GM19452 (cell line): ENCODE data around the gene RPP25L.
A peak's percentile ranks its signal among the peaks of the same experiment; 100 is the strongest.

ENCODE experiments used
- ATAC-seq: cut with Tn5 transposase; IDR thresholded peaks from one replicate; pipeline ENCODE4 v1.9.1; 2021; ENCODE audit not compliant: unreplicated experiment

The RPP25L gene

GRCh38 chr9:34638138-34638445, 26.2 kb upstream of the RPP25L start:
- ATAC-seq: no peak

GRCh38 chr9:34637356-34638137, 25.6 kb upstream of the RPP25L start, which contains the start of gene SIGMAR1:
TSS of gene SIGMAR1 (minus strand) at chr9:34637787. CDS start at chr9:34637697, 90 bp downstream.
- ATAC-seq: peak; percentile 90

DNA sequence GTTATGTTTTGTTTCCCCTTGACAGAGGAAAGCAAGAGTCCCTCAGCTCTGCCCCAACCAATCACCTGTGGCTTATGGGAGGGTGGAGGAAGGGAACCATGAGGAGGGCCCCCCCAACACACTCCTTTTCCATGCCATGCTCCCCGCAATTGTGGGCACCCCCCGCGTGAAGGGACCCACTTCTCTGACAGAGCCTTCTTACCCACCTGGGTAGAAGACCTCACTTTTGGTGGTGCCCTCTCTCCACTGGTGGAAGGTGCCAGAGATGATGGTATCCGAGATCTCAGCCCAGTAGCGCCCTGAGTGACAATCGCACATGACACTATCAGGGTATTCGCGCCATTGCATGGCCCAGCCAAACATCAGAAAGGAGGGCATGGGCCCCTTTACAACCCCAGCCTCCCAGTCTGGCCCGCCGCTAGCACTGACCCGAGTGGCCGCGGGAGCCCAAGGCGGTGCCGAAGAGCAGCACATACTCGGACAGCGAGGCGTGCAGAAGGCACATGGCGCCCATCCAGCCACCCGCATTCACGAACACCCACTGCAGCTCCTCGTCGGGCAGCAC, 25.0 kb upstream of the RPP25L start:
- no peak for ATAC-seq

DNA sequence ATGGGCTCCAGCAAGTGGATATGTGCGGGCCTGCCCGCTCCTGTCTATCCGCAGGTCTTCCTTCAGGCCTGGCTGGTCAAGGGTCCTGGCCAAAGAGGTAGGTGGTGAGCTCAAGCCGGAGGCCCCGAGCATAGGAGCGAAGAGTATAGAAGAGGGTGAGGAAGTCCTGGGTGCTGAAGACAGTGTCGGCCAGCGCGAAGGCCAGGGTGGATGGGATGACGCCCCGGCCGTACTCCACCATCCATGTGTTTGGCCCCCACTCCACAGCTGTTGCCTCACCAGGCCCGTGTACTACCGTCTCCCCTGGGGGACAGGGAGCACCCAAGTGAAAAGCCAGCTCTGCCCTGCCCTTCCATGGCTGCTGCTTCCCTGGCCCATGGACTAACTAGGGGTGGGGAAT, 23.7 kb upstream of the RPP25L start:
- no peak for ATAC-seq

DNA sequence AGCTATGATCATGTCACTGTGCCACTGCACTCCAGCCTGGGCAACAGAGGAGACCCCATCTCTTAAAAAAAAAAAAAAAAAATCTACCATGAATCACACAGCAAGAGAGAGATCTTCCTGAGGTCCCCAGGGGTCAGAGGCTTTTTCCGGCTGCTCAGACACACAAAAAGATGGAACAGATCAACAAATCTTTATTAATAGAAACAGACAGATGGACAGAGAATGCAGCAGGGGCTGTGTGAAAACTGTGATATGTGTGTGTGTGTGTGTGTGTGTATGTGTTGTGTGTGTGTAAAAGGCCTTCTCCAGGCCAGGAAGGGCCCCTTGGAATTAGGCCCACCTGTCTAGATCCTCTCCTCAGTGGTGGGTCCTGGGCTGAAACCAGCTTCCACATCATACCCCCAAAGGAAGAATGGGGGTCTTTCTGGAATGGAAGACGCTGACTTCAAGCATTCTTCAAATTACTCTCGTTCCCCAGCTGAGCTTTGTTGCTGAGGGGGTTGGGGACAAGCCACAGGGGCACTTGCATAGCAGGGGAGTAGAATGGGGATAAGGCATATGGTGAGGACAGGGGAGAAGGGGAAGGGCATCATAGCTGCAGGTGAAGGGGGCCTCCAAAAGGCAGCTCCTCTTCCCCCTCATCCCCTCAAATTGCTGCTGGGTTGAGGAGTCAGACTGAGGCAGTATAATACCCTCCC, 22.8 kb upstream of the RPP25L start:
- no peak for ATAC-seq

DNA sequence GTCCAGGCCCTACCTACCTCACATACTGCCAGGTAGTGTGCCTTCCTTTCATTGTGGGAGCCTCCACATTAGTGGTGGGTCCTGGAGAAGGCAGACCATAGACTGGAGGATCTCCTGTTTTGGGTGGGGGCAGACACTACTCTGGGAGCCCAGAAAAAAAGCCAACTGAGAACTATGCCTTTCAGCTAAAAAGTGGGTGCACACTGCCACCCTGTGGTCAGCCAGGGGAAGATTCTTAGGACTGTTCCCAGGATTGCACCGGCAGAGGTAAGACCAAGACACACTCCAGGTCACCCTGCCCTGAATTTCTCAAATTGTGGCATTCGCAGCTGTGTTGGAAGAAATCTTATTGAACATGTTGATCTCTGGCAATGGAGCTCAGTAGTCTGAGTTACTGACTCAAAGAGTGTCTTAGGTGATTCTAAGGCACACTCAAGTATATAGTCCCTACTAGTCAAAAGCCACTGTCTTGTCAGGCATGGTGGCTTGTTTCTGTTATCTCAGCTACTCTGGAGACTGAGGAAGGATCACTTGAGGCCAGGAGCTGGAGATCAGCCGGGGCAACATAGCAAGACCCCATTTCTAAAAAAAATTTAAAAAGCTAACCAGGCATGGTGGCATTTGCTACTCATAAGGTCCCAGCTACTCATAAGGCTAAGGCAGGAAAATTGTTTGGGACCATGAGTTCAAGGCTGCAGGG, 22.1 kb upstream of the RPP25L start:
- no peak for ATAC-seq

DNA sequence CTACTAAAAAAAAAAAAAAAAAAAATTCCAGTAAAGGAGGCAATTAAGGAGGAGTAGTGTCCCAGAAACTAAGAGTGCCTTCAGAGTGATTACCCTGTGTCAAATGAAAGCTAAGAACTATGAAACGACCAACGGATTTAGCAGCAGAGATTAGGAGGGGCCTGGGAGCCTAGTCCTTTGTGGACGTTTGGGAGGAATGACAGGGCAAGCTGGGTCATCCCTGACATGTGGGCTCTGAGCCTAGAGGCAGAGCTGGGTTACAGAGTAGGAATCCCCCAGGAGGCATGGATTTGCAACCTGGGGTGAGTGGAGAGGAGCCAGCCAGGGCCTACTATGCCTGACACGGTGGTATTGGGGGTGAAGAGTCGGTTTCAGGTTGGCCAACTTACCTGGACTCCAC, 21.3 kb upstream of the RPP25L start:
- ATAC-seq: no peak

- no peak for ATAC-seq
Measured at GRCh38 chr9:34630402-34631154, 18.7 kb upstream of the RPP25L start.

DNA sequence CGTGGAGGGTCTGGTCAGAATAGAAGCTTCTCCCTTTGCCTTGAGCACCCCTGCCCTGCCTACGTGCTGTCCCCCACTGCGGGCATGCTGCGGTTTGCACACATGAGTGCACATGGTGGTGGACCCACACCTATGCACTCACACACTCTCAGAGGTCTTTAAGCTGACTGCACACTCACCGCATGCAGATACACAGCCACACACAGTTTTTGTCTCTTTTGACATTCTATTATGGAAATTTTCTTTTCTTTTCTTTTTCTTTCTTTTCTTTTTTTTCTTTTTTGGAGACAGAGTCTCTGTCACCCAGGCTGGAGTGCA, 17.6 kb upstream of the RPP25L start:
- no peak for ATAC-seq

DNA sequence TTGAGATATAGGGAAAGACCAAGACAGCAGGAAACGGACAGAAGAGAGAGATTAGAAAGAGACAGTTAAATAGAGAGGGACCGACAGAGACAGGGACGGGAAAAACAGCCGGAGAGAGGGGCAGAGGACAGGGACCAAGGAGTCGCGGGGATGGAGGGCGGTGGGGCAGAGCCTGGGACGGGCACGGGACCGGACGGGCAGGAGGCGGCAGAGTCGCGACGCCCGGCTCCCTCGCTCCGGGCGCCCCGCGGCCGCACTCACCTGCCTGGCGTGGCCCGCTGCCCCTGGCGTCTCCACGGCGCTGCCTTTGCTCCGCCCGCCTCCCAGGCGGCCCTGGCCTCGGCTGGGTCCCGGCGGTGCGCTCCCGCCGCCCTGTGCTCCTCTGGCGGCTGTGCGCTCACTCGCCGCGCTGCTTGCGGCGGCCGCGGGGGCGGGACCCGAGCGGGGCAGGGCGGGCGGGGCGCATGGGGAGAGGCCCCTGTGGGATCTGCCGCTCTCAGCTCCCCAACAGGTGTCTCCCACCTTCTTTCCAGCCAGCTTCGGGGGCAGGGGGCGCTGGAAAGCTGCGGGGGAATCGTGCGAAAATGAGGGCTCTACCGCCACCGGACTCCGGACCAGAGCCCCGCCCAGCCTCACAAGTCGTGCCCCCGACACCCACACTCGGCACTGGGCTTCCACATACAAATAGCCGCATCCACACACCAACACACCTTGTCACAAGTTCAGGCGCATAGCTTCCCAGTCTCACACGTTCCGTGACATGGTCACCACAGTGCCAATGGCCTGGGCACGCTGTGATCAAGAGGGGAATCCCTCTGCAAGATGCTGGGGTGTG, 17.0 kb upstream of the RPP25L start, which contains the start of gene ARID3C:
ARID3C (minus strand) TSS at position 411 of the 835 bp plus-strand sequence. CDS start 1,052 bp downstream, outside the sequence.
- ATAC-seq: no peak

- ATAC-seq: no peak
Measured at GRCh38 chr9:34627716-34628655, 16.1 kb upstream of the RPP25L start.

DNA sequence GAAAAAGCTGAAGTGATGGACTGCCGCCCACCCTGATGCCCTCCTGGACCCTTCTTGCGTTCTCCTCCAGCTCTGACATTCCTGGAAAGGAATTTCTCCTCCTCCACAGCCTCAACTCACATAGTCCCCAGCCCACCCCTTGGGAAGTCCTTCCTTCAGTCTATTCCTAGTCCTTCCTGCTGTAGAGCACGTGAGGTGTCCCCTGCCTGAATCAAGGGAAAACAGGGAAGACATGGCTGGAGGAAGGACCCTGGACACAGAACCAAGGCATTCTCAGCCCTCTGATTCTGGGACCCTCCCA, 13.2 kb upstream of the RPP25L start:
- ATAC-seq: no peak

GRCh38 chr9:34624475-34625185, 12.7 kb upstream of the RPP25L start:
- no peak for ATAC-seq

- ATAC-seq: no peak
Measured at GRCh38 chr9:34623374-34624235, 11.7 kb upstream of the RPP25L start.

GRCh38 chr9:34620061-34620994, 8.4 kb upstream of the RPP25L start, which contains the start of gene DCTN3:
TSS of gene DCTN3 (minus strand) at chr9:34620495. CDS start at chr9:34620464, 31 bp downstream.
- peak; percentile 97 for ATAC-seq

DNA sequence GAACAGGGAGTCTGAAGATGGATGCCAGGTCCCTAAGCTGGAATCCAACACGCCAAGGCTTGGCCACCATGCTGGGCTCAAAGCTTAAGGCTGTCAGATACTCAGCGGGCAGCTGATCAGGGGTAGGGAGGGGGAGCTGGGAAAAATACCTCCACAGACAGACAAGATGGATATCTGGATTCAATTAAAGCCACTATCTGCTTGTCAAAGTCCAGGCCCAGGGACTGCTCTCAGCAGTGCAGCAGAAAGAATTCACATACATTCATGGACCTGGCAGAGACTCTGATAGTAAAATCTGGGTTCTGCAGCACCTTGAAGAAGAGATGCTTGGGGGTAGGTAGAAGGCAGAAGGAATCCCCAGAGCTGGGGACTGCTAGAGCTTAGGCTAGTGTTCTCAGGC, 3.2 kb upstream of the RPP25L start:
- no peak for ATAC-seq
